Upper lobe of left lung (tissue), 6 donors: ENCODE data around the gene CACNA1A. TPM values are rescaled to one million over a fixed set of nuclear protein-coding genes. Genes with fewer than 3 reads are reported as not detected.

ENCODE experiments used
- ATAC-seq, 2 donors: fragments of 200-7000 bp; cut with Tn5 transposase; one replicate each; pipeline ENCODE4 v1.9.1; 2022; ENCODE audit warnings: mild to moderate bottlenecking in 2 of 2, moderate library complexity in 2 of 2; ENCODE audit not compliant: low FRiP score in 2 of 2
- DNase-seq, 2 donors: peaks; one replicate each; pipeline ENCODE4 v3.0.0-alpha.2; 2019 to 2020
- H3K27ac ChIP-seq, 4 donors: fragments of 200-600 bp; sonication (generic); one replicate each; pipeline ENCODE4 v1.5.1; 2016 to 2019
- H3K27me3 ChIP-seq, 4 donors: fragments of 200-600 bp; sonication (generic); one replicate each; pipeline ENCODE4 v1.5.1; 2017 to 2019
- H3K36me3 ChIP-seq, 4 donors: fragments of 200-600 bp; sonication (generic); one replicate each; pipeline ENCODE4 v1.5.1; 2016 to 2019
- H3K4me1 ChIP-seq, 4 donors: fragments of 200-600 bp; sonication (generic); one replicate each; pipeline ENCODE4 v1.5.1; 2018 to 2019
- H3K4me3 ChIP-seq, 4 donors: fragments of 200-600 bp; sonication (generic); one replicate each; pipeline ENCODE4 v1.5.1; 2017 to 2019; ENCODE audit warnings: mild to moderate bottlenecking in 2 of 4, moderate library complexity in 1 of 4
- H3K9me3 ChIP-seq, 4 donors: fragments of 200-600 bp; sonication (generic); one replicate each; pipeline ENCODE4 v1.5.1; 2018 to 2019
- EP300 ChIP-seq, 4 donors: sonication (generic); formaldehyde crosslinking; IDR thresholded peaks; one replicate each; pipeline ENCODE4 v1.5.1; 2017; ENCODE audit warnings: antibody characterized with exemption in 4 of 4, control low read depth in 2 of 4
- POLR2A ChIP-seq, 4 donors: fragments of 450-650 bp; IDR thresholded peaks; one replicate each; pipeline ENCODE4 v1.5.1; 2016 to 2017; ENCODE audit warnings: antibody characterized with exemption in 4 of 4, mild to moderate bottlenecking in 2 of 4
- POLR2AphosphoS5 ChIP-seq, 2 donors: sonication (generic); formaldehyde crosslinking; IDR thresholded peaks; one replicate each; pipeline ENCODE4 v1.5.1; 2017; ENCODE audit warnings: antibody characterized with exemption in 2 of 2
- WGBS, 2 donors: methylation state at CpG; one replicate each; pipeline ENCODE4 v1.1.5; 2017 to 2018; 5-methylcytosine and 5-hydroxymethylcytosine counted together
- total RNA-seq, 6 donors: library from RNA; depleted of rRNA in 4 of 6; stranded (reverse); fragments of >200 nt in 4 of 6; gene quantifications; one replicate each; pipeline versions ENCODE4 v1.1.0 to v1.2.1, GENCODE V29; 2016 to 2021
- TF ChIP-seq, protein P1 (sequence below), 6 experiments: fragments of 450-650 bp in 4 of 6; fragments of 200-600 bp in 2 of 6; sonication (generic) in 2 of 6; IDR thresholded peaks; one replicate each; pipeline ENCODE4 v1.5.1; 2016 to 2019; ENCODE audit warnings: antibody characterized with exemption in 6 of 6
- donor health status: DM: no; HTN: no; CAD: no; lungs with moderate emphysema.
- donor health status: DM: no; HTN: yes; CAD: no; lungs with severe emphysema.

CACNA1A gene
- total RNA-seq, 6 donors from 2014 or later = 0.29 to 0.69 (median 0.67) TPM; not detected in 1

GRCh38 chr19:13461536-13461935 lies 44.7 kb downstream of the CACNA1A start:
- no peaks in the 10 kb centered on the region for H3K27me3 ChIP-seq
- TF ChIP-seq EP300 (IDR thresholded peaks at IDR 0.05) = no peak
- TF ChIP-seq POLR2A (IDR thresholded peaks at IDR 0.05) = no peak
- TF ChIP-seq, protein P1, sequence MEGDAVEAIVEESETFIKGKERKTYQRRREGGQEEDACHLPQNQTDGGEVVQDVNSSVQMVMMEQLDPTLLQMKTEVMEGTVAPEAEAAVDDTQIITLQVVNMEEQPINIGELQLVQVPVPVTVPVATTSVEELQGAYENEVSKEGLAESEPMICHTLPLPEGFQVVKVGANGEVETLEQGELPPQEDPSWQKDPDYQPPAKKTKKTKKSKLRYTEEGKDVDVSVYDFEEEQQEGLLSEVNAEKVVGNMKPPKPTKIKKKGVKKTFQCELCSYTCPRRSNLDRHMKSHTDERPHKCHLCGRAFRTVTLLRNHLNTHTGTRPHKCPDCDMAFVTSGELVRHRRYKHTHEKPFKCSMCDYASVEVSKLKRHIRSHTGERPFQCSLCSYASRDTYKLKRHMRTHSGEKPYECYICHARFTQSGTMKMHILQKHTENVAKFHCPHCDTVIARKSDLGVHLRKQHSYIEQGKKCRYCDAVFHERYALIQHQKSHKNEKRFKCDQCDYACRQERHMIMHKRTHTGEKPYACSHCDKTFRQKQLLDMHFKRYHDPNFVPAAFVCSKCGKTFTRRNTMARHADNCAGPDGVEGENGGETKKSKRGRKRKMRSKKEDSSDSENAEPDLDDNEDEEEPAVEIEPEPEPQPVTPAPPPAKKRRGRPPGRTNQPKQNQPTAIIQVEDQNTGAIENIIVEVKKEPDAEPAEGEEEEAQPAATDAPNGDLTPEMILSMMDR (IDR thresholded peaks at IDR 0.05) = no peak
- no peak for TF ChIP-seq POLR2AphosphoS5 (IDR thresholded peaks at IDR 0.05)
- ATAC-seq (no peak), DNase-seq (no peak)
- no peak overlapping the region for H3K4me3 ChIP-seq
- H3K27ac ChIP-seq = no peak overlapping the region
- 66 to 72% methylated on average over 9 to 12 of the region's 12 CpGs for WGBS, 2 donors
- H3K36me3 ChIP-seq = no peaks in the 10 kb centered on the region
- no peaks in the 10 kb centered on the region for H3K4me1 ChIP-seq
- H3K9me3 ChIP-seq = no peaks in the 10 kb centered on the region

DNA sequence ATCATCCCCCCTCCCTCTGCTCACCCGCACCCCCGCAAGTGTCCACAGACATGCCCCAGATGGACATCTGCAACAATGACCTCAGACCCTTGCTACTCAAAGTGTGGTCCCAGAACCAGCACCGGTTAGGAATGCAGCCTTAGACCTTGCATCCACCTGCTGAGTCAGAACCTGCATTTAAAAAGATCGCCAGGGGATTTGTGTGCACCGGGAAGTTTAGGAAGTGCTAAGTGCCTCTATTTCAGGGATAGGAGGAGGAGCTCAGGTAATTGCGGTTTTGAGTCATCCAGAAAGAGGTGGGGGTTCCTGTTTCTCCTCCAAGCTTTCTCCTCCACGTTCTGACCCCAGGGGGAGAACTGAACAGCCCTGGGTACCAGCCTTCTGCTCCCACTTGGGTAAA lies 46.2 kb downstream of the CACNA1A start:
- DNase-seq (no peak), ATAC-seq (no peak)
- Histone ChIP-seq H3K4me1 (no peaks in the 10 kb centered on the region), H3K4me3 (no peak overlapping the region), H3K27ac (no peak overlapping the region), H3K9me3 (no peaks in the 10 kb centered on the region), H3K36me3 (no peaks in the 10 kb centered on the region), H3K27me3 (no peaks in the 10 kb centered on the region)
- 25 to 34% methylated on average over 6 to 7 of the region's 7 CpGs for WGBS, 2 donors
- TF ChIP-seq POLR2AphosphoS5 (IDR thresholded peaks at IDR 0.05) = no peak
- TF ChIP-seq, protein P1 (IDR thresholded peaks at IDR 0.05) = no peak
- TF ChIP-seq EP300 (IDR thresholded peaks at IDR 0.05) = no peak
- no peak for TF ChIP-seq POLR2A (IDR thresholded peaks at IDR 0.05)

DNA sequence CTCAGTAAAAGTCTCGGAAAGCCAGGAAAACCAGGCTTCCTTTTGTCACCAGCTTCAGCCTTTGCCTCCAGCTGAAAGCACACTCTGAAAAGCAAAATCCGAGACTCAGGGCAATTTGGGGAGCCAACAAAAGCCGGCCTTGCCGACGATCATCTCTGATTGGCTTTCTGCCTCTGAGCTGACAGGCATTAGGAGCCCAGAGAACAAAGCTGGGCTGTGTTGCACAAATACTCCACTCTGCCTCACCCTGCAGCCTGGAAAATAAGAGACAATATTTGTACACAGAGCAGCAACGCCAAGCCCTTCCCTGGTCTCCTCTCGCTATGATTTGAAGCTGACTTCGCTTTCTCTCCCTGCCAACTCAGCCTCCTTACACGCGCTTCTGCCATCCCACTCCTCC lies 46.9 kb downstream of the CACNA1A start:
- Histone ChIP-seq H3K36me3 (no peaks in the 10 kb centered on the region), H3K4me1 (no peaks in the 10 kb centered on the region), H3K9me3 (no peaks in the 10 kb centered on the region), H3K4me3 (no peak overlapping the region), H3K27ac (no peak overlapping the region), H3K27me3 (no peaks in the 10 kb centered on the region)
- TF ChIP-seq, protein P1 (IDR thresholded peaks at IDR 0.05) = no peak
- no peak for TF ChIP-seq EP300 (IDR thresholded peaks at IDR 0.05)
- no peak for TF ChIP-seq POLR2AphosphoS5 (IDR thresholded peaks at IDR 0.05)
- TF ChIP-seq POLR2A (IDR thresholded peaks at IDR 0.05) = no peak
- WGBS, 2 donors = 55 to 57% methylated on average over 10 of the region's 10 CpGs
- DNase-seq (no peak), ATAC-seq (no peak)

DNA sequence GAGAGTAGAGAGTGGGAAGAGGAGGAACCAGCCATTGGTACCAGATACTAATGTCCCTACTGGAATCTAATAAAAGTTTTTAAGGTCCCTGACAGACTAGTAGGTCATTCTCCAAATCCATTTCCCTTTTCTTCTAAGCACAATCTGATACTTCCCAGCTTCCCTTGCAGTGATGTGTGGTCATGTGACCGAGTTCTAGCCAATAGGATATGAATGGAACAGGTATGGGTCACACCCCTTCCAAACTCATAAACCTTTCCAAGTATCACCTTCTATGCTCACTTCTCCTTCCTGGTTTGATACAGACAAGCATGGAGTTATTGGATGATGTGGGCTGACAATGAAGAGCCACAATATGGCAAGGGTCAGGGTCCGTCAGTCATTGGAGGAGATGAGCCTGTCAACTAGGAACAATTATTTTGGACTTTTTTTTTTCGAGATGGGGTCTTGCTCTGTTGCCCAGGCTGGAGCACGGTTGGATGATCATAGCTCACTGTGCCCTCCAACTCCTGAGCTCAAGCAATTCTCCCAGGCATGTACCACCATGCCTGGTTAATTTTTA lies 54.8 kb downstream of the CACNA1A start:
- TF ChIP-seq, protein P1 (IDR thresholded peaks at IDR 0.05) = no peak
- TF ChIP-seq EP300 (IDR thresholded peaks at IDR 0.05) (no peak), POLR2AphosphoS5 (IDR thresholded peaks at IDR 0.05) (no peak), POLR2A (IDR thresholded peaks at IDR 0.05) (no peak)
- H3K4me1 ChIP-seq = no peaks in the 10 kb centered on the region
- ATAC-seq (no peak), DNase-seq (no peak)
- no peaks in the 10 kb centered on the region for H3K27me3 ChIP-seq
- H3K4me3 ChIP-seq = no peak overlapping the region
- H3K36me3 ChIP-seq = no peaks in the 10 kb centered on the region
- H3K9me3 ChIP-seq = peaks cover 11 to 22% (median 16%) of the 10 kb centered on the region in 4 donors
- no peak overlapping the region for H3K27ac ChIP-seq
- 82 to 88% methylated on average over 4 of the region's 4 CpGs for WGBS, 2 donors

GRCh38 chr19:13447978-13448377 lies 58.3 kb downstream of the CACNA1A start:
- Histone ChIP-seq H3K4me3 (no peak overlapping the region), H3K4me1 (no peaks in the 10 kb centered on the region), H3K27ac (no peak overlapping the region), H3K27me3 (no peaks in the 10 kb centered on the region), H3K9me3 (peaks cover 11 to 21% (median 16%) of the 10 kb centered on the region in 4 donors), H3K36me3 (no peaks in the 10 kb centered on the region)
- DNase-seq (no peak), ATAC-seq (no peak)
- 78 to 91% methylated on average over 6 of the region's 6 CpGs for WGBS, 2 donors
- TF ChIP-seq POLR2AphosphoS5 (IDR thresholded peaks at IDR 0.05) (no peak), POLR2A (IDR thresholded peaks at IDR 0.05) (no peak), EP300 (IDR thresholded peaks at IDR 0.05) (no peak)
- TF ChIP-seq, protein P1 (IDR thresholded peaks at IDR 0.05) = no peak
